Liver (tissue), 3 donors: ENCODE data around the gene CRISP1.

Source experiments
- HNF4A ChIP-seq, 2 donors: conservative IDR thresholded peaks; 2 replicates each; pipeline ENCODE4 v1.6.1; 2016; ENCODE audit warnings: antibody characterized with exemption in 2 of 2, mild to moderate bottlenecking in 2 of 2
- JUND ChIP-seq, 2 donors: IDR thresholded peaks; 2 replicates each; pipeline ENCODE4 v1.6.1; 2016; ENCODE audit warnings: antibody characterized with exemption in 2 of 2
- YY1 ChIP-seq: IDR thresholded peaks from 2 replicates; pipeline ENCODE4 v1.6.1; 2016; ENCODE audit warnings: antibody characterized with exemption, mild to moderate bottlenecking
- TF ChIP-seq, protein P1 (sequence below): fragments of 150-350 bp; IDR thresholded peaks from 2 replicates; pipeline ENCODE4 v1.5.1; 2017; ENCODE audit warnings: improper control_type of control experiment, low read depth, low read length; ENCODE audit not compliant: missing input control
- TF ChIP-seq, protein P2 (sequence below): IDR thresholded peaks from 2 replicates; pipeline ENCODE4 v1.6.1; 2016; ENCODE audit warnings: antibody characterized with exemption
- TF ChIP-seq, protein P3 (sequence below): IDR thresholded peaks from 2 replicates; pipeline ENCODE4 v1.6.1; 2016; ENCODE audit warnings: antibody characterized with exemption, mild to moderate bottlenecking
- TF ChIP-seq, protein P4 (sequence below): IDR thresholded peaks from 2 replicates; pipeline ENCODE4 v1.6.1; 2016; ENCODE audit warnings: antibody characterized with exemption
- donor health status: healthy.
- donor health status: healthy.

DNA sequence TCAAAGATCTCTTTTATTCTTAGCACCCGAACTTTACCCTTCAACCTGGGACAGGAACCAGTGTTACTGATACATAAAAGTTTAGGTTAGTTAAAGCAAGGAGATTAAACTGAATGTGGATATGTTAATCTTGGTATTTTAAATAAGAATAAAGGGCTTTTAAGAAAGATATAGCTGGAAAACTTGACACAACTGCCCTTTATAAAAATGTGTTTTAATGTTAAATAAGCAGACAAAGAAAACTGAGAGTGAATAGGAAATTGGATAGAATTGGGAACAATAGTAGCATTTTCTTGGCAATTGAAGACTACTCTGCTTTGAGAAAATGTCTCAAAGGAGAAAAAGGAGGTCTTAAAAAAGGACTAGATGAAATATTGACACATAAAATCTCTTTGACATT, 45.9 kb upstream of the CRISP1 start:
- TF ChIP-seq, protein P1, sequence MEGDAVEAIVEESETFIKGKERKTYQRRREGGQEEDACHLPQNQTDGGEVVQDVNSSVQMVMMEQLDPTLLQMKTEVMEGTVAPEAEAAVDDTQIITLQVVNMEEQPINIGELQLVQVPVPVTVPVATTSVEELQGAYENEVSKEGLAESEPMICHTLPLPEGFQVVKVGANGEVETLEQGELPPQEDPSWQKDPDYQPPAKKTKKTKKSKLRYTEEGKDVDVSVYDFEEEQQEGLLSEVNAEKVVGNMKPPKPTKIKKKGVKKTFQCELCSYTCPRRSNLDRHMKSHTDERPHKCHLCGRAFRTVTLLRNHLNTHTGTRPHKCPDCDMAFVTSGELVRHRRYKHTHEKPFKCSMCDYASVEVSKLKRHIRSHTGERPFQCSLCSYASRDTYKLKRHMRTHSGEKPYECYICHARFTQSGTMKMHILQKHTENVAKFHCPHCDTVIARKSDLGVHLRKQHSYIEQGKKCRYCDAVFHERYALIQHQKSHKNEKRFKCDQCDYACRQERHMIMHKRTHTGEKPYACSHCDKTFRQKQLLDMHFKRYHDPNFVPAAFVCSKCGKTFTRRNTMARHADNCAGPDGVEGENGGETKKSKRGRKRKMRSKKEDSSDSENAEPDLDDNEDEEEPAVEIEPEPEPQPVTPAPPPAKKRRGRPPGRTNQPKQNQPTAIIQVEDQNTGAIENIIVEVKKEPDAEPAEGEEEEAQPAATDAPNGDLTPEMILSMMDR = no peak
- TF ChIP-seq HNF4A (conservative IDR thresholded peaks at IDR 0.05) (no peak), JUND (IDR thresholded peaks at IDR 0.05) (no peak), YY1 (no peak)
- TF ChIP-seq, protein P2, sequence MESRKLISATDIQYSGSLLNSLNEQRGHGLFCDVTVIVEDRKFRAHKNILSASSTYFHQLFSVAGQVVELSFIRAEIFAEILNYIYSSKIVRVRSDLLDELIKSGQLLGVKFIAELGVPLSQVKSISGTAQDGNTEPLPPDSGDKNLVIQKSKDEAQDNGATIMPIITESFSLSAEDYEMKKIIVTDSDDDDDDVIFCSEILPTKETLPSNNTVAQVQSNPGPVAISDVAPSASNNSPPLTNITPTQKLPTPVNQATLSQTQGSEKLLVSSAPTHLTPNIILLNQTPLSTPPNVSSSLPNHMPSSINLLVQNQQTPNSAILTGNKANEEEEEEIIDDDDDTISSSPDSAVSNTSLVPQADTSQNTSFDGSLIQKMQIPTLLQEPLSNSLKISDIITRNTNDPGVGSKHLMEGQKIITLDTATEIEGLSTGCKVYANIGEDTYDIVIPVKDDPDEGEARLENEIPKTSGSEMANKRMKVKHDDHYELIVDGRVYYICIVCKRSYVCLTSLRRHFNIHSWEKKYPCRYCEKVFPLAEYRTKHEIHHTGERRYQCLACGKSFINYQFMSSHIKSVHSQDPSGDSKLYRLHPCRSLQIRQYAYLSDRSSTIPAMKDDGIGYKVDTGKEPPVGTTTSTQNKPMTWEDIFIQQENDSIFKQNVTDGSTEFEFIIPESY = no peak
- TF ChIP-seq, protein P3, sequence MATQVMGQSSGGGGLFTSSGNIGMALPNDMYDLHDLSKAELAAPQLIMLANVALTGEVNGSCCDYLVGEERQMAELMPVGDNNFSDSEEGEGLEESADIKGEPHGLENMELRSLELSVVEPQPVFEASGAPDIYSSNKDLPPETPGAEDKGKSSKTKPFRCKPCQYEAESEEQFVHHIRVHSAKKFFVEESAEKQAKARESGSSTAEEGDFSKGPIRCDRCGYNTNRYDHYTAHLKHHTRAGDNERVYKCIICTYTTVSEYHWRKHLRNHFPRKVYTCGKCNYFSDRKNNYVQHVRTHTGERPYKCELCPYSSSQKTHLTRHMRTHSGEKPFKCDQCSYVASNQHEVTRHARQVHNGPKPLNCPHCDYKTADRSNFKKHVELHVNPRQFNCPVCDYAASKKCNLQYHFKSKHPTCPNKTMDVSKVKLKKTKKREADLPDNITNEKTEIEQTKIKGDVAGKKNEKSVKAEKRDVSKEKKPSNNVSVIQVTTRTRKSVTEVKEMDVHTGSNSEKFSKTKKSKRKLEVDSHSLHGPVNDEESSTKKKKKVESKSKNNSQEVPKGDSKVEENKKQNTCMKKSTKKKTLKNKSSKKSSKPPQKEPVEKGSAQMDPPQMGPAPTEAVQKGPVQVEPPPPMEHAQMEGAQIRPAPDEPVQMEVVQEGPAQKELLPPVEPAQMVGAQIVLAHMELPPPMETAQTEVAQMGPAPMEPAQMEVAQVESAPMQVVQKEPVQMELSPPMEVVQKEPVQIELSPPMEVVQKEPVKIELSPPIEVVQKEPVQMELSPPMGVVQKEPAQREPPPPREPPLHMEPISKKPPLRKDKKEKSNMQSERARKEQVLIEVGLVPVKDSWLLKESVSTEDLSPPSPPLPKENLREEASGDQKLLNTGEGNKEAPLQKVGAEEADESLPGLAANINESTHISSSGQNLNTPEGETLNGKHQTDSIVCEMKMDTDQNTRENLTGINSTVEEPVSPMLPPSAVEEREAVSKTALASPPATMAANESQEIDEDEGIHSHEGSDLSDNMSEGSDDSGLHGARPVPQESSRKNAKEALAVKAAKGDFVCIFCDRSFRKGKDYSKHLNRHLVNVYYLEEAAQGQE = no peak
- TF ChIP-seq, protein P4, sequence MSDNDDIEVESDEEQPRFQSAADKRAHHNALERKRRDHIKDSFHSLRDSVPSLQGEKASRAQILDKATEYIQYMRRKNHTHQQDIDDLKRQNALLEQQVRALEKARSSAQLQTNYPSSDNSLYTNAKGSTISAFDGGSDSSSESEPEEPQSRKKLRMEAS = no peak
